Erythroblast (primary cell): ENCODE measurements around the gene SLC19A1.

Experiments used
- GATA1 ChIP-seq: IDR thresholded peaks from 2 replicates; pipeline ENCODE4 v1.6.1; 2011; ENCODE audit warnings: low read depth, mild to moderate bottlenecking, control low read depth, low read length, moderate library complexity
- POLR2A ChIP-seq: IDR thresholded peaks from 2 replicates; pipeline ENCODE4 v1.6.1; 2011; ENCODE audit warnings: mild to moderate bottlenecking, low read length

GRCh38 chr21:45562965-45563364, 20.7 kb upstream of the SLC19A1 start:
- TF ChIP-seq POLR2A (no peak), GATA1 (no peak)
